ENCODE results near the gene CD40. TPM values are rescaled to one million over a fixed set of nuclear protein-coding genes. Genes with fewer than 3 reads are reported as not detected.
A peak's percentile ranks its signal among the peaks of the same experiment; 100 is the strongest.

The CD40 gene
- total and polyA plus RNA-seq, 2 donors (not counting 1 experiment from before 2014, with no cell fraction given), result 1.5 to 2.3 TPM

GRCh38 chr20:46120136-46120535 is 2.0 kb downstream of the CD40 start:
- DNase-seq (ENCODE audit: low read depth in 2 of 2), result no peak
- no peak overlapping the region for H2AFZ ChIP-seq (ENCODE audit: low read length)
- no peak overlapping the region for H3K27ac ChIP-seq (ENCODE audit: insufficient read depth, low read length)
- H3K4me2 ChIP-seq (ENCODE audit: extremely low read depth, insufficient read depth, low read length), result no peak overlapping the region
- H3K27me3 ChIP-seq (ENCODE audit: control insufficient read depth, insufficient read depth, low read length), result no peaks in the 10 kb centered on the region
- H3K36me3 ChIP-seq (ENCODE audit: control insufficient read depth, insufficient read depth, low read length), result no peaks in the 10 kb centered on the region
- H3K79me2 ChIP-seq (ENCODE audit: control insufficient read depth, insufficient read depth, low read length), result no peaks in the 10 kb centered on the region
- no peaks in the 10 kb centered on the region for H3K9me3 ChIP-seq (ENCODE audit: control insufficient read depth, insufficient read depth, low read depth, low read length)
- H3K4me1 ChIP-seq (ENCODE audit: control insufficient read depth, extremely low read depth, insufficient read depth, low read length), result no peaks in the 10 kb centered on the region
- H4K20me1 ChIP-seq (ENCODE audit: control insufficient read depth, extremely low read depth, insufficient read depth, low read length), result no peaks in the 10 kb centered on the region
- TF ChIP-seq EZH2 (IDR thresholded peaks at IDR 0.05; ENCODE audit: low read length, missing control alignments), result no peak
- no peak for TF ChIP-seq CTCF (conservative IDR thresholded peaks at IDR 0.05 in 1 of 2, IDR thresholded peaks at IDR 0.05 in 1 of 2; ENCODE audit: low read depth in 1 of 2, low read length in 2 of 2)
- H3K9ac ChIP-seq (ENCODE audit: insufficient read depth, low read length), result no peak overlapping the region
- H3K4me3 ChIP-seq (replicated peaks in 1 of 4; ENCODE audit: control extremely low read depth in 1 of 4, insufficient read depth in 1 of 4, low read depth in 3 of 4, low read length in 4 of 4), result no peak overlapping the region

GRCh38 chr20:46121184-46121930 is 3.2 kb downstream of the CD40 start:
- TF ChIP-seq CTCF (conservative IDR thresholded peaks at IDR 0.05 in 1 of 2, IDR thresholded peaks at IDR 0.05 in 1 of 2; ENCODE audit: low read depth in 1 of 2, low read length in 2 of 2), result no peak
- TF ChIP-seq EZH2 (IDR thresholded peaks at IDR 0.05; ENCODE audit: low read length, missing control alignments), result no peak
- Histone ChIP-seq H3K9ac (ENCODE audit: insufficient read depth, low read length) (no peak overlapping the region), H3K4me1 (ENCODE audit: control insufficient read depth, extremely low read depth, insufficient read depth, low read length) (no peaks in the 10 kb centered on the region), H4K20me1 (ENCODE audit: control insufficient read depth, extremely low read depth, insufficient read depth, low read length) (no peaks in the 10 kb centered on the region), H3K36me3 (ENCODE audit: control insufficient read depth, insufficient read depth, low read length) (no peaks in the 10 kb centered on the region), H3K4me3 (replicated peaks in 1 of 4; ENCODE audit: control extremely low read depth in 1 of 4, insufficient read depth in 1 of 4, low read depth in 3 of 4, low read length in 4 of 4) (no peak overlapping the region), H3K9me3 (ENCODE audit: control insufficient read depth, insufficient read depth, low read depth, low read length) (no peaks in the 10 kb centered on the region), H2AFZ (ENCODE audit: low read length) (no peak overlapping the region), H3K27me3 (ENCODE audit: control insufficient read depth, insufficient read depth, low read length) (no peaks in the 10 kb centered on the region), H3K79me2 (ENCODE audit: control insufficient read depth, insufficient read depth, low read length) (no peaks in the 10 kb centered on the region), H3K4me2 (ENCODE audit: extremely low read depth, insufficient read depth, low read length) (no peak overlapping the region), H3K27ac (ENCODE audit: insufficient read depth, low read length) (no peak overlapping the region)
- no peak for DNase-seq (ENCODE audit: low read depth in 2 of 2)

GRCh38 chr20:46122071-46122470 is 4.0 kb downstream of the CD40 start:
- peak; percentile 35 to 83 for DNase-seq (ENCODE audit: low read depth in 2 of 2)
- TF ChIP-seq EZH2 (IDR thresholded peaks at IDR 0.05; ENCODE audit: low read length, missing control alignments) (no peak), CTCF (conservative IDR thresholded peaks at IDR 0.05 in 1 of 2, IDR thresholded peaks at IDR 0.05 in 1 of 2; ENCODE audit: low read depth in 1 of 2, low read length in 2 of 2) (no peak)
- Histone ChIP-seq H3K36me3 (ENCODE audit: control insufficient read depth, insufficient read depth, low read length) (no peaks in the 10 kb centered on the region), H3K27ac (ENCODE audit: insufficient read depth, low read length) (no peak overlapping the region), H4K20me1 (ENCODE audit: control insufficient read depth, extremely low read depth, insufficient read depth, low read length) (no peaks in the 10 kb centered on the region), H3K9ac (ENCODE audit: insufficient read depth, low read length) (no peak overlapping the region), H3K79me2 (ENCODE audit: control insufficient read depth, insufficient read depth, low read length) (no peaks in the 10 kb centered on the region), H3K4me3 (replicated peaks in 1 of 4; ENCODE audit: control extremely low read depth in 1 of 4, insufficient read depth in 1 of 4, low read depth in 3 of 4, low read length in 4 of 4) (no peak overlapping the region), H3K27me3 (ENCODE audit: control insufficient read depth, insufficient read depth, low read length) (no peaks in the 10 kb centered on the region), H2AFZ (ENCODE audit: low read length) (no peak overlapping the region), H3K4me1 (ENCODE audit: control insufficient read depth, extremely low read depth, insufficient read depth, low read length) (no peaks in the 10 kb centered on the region), H3K9me3 (ENCODE audit: control insufficient read depth, insufficient read depth, low read depth, low read length) (no peaks in the 10 kb centered on the region), H3K4me2 (ENCODE audit: extremely low read depth, insufficient read depth, low read length) (no peak overlapping the region)
